Upper lobe of left lung (tissue), 6 donors: ENCODE results near the gene NAGS. TPM values are rescaled to one million over a fixed set of nuclear protein-coding genes. Genes with fewer than 3 reads are reported as not detected.

Experiments used
- ATAC-seq, 2 donors: fragments of 200-7000 bp; cut with Tn5 transposase; one replicate each; pipeline ENCODE4 v1.9.1; 2022; ENCODE audit warnings: mild to moderate bottlenecking in 2 of 2, moderate library complexity in 2 of 2; ENCODE audit not compliant: low FRiP score in 2 of 2
- DNase-seq, 2 donors: peaks; one replicate each; pipeline ENCODE4 v3.0.0-alpha.2; 2019 to 2020
- H3K27ac ChIP-seq, 4 donors: fragments of 200-600 bp; sonication (generic); one replicate each; pipeline ENCODE4 v1.5.1; 2016 to 2019
- H3K27me3 ChIP-seq, 4 donors: fragments of 200-600 bp; sonication (generic); one replicate each; pipeline ENCODE4 v1.5.1; 2017 to 2019
- H3K36me3 ChIP-seq, 4 donors: fragments of 200-600 bp; sonication (generic); one replicate each; pipeline ENCODE4 v1.5.1; 2016 to 2019
- H3K4me1 ChIP-seq, 4 donors: fragments of 200-600 bp; sonication (generic); one replicate each; pipeline ENCODE4 v1.5.1; 2018 to 2019
- H3K4me3 ChIP-seq, 4 donors: fragments of 200-600 bp; sonication (generic); one replicate each; pipeline ENCODE4 v1.5.1; 2017 to 2019; ENCODE audit warnings: mild to moderate bottlenecking in 2 of 4, moderate library complexity in 1 of 4
- H3K9me3 ChIP-seq, 4 donors: fragments of 200-600 bp; sonication (generic); one replicate each; pipeline ENCODE4 v1.5.1; 2018 to 2019
- EP300 ChIP-seq, 4 donors: sonication (generic); formaldehyde crosslinking; IDR thresholded peaks; one replicate each; pipeline ENCODE4 v1.5.1; 2017; ENCODE audit warnings: antibody characterized with exemption in 4 of 4, control low read depth in 2 of 4
- POLR2A ChIP-seq, 4 donors: fragments of 450-650 bp; IDR thresholded peaks; one replicate each; pipeline ENCODE4 v1.5.1; 2016 to 2017; ENCODE audit warnings: antibody characterized with exemption in 4 of 4, mild to moderate bottlenecking in 2 of 4
- POLR2AphosphoS5 ChIP-seq, 2 donors: sonication (generic); formaldehyde crosslinking; IDR thresholded peaks; one replicate each; pipeline ENCODE4 v1.5.1; 2017; ENCODE audit warnings: antibody characterized with exemption in 2 of 2
- WGBS, 2 donors: methylation state at CpG; one replicate each; pipeline ENCODE4 v1.1.5; 2017 to 2018; 5-methylcytosine and 5-hydroxymethylcytosine counted together
- total RNA-seq, 6 donors: library from RNA; depleted of rRNA in 4 of 6; stranded (reverse); fragments of >200 nt in 4 of 6; gene quantifications; one replicate each; pipeline versions ENCODE4 v1.1.0 to v1.2.1, GENCODE V29; 2016 to 2021
- TF ChIP-seq, protein P1 (sequence below), 6 experiments: fragments of 450-650 bp in 4 of 6; fragments of 200-600 bp in 2 of 6; sonication (generic) in 2 of 6; IDR thresholded peaks; one replicate each; pipeline ENCODE4 v1.5.1; 2016 to 2019; ENCODE audit warnings: antibody characterized with exemption in 6 of 6
- donor health status: DM: no; HTN: no; CAD: no; lungs with moderate emphysema.
- donor health status: DM: no; HTN: yes; CAD: no; lungs with severe emphysema.

Gene NAGS
- total RNA-seq, 6 donors from 2014 or later = 4.3 to 12.4 (median 7.0) TPM

DNA sequence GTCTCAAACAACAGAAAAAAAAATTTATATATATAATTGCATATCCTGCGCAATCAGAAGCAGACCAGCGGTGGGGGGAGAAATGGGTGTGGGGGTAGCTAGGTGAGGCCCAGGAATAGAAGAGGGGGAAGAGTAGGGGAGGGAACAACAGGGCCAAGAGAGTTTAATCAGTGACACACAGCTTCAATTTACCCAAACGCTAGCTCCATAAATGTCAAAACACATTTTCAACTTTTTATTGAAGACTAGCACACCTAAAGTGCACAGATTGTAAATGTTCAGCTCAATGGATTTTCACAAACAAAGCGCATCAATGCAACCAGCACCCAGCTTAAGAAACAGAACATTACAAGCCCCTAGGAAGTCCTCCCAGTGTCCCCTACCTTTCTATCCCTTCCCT is 24.8 kb upstream of the NAGS start:
- Histone ChIP-seq H3K36me3 (no peaks in the 10 kb centered on the region), H3K27me3 (peaks cover 0 to 14% (median 6%) of the 10 kb centered on the region in 4 donors), H3K4me1 (peaks cover 10 to 13% (median 12%) of the 10 kb centered on the region in 4 donors), H3K9me3 (no peaks in the 10 kb centered on the region), H3K27ac (no peak overlapping the region), H3K4me3 (no peak overlapping the region)
- 90 to 91% methylated on average over 4 of the region's 4 CpGs for WGBS, 2 donors
- DNase-seq (no peak), ATAC-seq (no peak)
- no peak for TF ChIP-seq POLR2AphosphoS5 (IDR thresholded peaks at IDR 0.05)
- no peak for TF ChIP-seq POLR2A (IDR thresholded peaks at IDR 0.05)
- TF ChIP-seq, protein P1, sequence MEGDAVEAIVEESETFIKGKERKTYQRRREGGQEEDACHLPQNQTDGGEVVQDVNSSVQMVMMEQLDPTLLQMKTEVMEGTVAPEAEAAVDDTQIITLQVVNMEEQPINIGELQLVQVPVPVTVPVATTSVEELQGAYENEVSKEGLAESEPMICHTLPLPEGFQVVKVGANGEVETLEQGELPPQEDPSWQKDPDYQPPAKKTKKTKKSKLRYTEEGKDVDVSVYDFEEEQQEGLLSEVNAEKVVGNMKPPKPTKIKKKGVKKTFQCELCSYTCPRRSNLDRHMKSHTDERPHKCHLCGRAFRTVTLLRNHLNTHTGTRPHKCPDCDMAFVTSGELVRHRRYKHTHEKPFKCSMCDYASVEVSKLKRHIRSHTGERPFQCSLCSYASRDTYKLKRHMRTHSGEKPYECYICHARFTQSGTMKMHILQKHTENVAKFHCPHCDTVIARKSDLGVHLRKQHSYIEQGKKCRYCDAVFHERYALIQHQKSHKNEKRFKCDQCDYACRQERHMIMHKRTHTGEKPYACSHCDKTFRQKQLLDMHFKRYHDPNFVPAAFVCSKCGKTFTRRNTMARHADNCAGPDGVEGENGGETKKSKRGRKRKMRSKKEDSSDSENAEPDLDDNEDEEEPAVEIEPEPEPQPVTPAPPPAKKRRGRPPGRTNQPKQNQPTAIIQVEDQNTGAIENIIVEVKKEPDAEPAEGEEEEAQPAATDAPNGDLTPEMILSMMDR (IDR thresholded peaks at IDR 0.05) = no peak
- no peak for TF ChIP-seq EP300 (IDR thresholded peaks at IDR 0.05)

DNA sequence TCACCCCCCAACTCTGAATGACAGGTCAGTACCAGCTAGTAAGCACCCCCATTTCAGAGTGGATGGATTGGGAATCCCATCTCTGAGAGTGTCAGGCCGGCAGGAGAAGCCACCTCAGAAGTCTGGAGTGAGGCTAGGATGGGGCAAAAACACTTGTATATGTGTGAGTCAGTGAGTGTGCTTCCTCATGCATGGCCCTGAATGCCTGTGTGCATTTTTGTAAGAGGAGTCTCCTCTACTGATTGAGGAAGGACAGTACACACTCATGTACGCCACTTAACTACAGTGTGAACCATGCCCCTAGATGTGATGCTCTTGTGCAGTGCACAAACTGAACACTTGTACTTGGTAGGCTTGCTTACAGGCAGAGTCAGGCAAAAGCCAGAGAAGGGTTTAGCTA is 22.3 kb upstream of the NAGS start:
- WGBS, 2 donors = 74 to 88% methylated on average over 2 of the region's 2 CpGs
- no peak for ATAC-seq

DNA sequence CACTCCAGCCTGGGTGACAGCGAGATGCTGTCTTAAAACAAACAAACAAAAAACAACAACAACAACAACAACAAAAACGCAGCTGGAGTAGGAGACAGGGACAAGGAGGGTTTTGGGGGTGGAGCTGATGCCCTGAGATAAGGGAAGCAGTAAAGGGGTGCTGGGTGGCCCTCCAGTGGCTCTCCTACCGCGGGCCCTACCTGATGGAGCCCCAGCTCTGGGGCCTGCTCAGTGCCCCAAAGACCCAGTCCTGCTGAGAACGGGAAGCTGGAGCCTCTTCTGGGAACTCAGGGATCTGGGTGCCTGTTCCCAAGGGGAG is 21.3 kb upstream of the NAGS start:
- Histone ChIP-seq H3K9me3 (no peaks in the 10 kb centered on the region), H3K4me1 (peaks cover 10 to 13% (median 12%) of the 10 kb centered on the region in 4 donors), H3K27me3 (peaks cover 0 to 14% (median 7%) of the 10 kb centered on the region in 4 donors), H3K36me3 (no peaks in the 10 kb centered on the region), H3K27ac (peak overlapping the region in 1 of 4 donors; percentile 55), H3K4me3 (peak overlapping the region in 3 of 4 donors; percentile 39 to 54 (median 53))
- DNase-seq (no peak), ATAC-seq (no peak)
- WGBS, 2 donors = 18 to 35% methylated on average over 4 to 5 of the region's 5 CpGs
- TF ChIP-seq POLR2A (IDR thresholded peaks at IDR 0.05) = no peak
- TF ChIP-seq, protein P1 (IDR thresholded peaks at IDR 0.05) = no peak
- no peak for TF ChIP-seq POLR2AphosphoS5 (IDR thresholded peaks at IDR 0.05)
- no peak for TF ChIP-seq EP300 (IDR thresholded peaks at IDR 0.05)

More for the DNA sequence above, 22.3 kb upstream of the NAGS start:
- no peaks in the 10 kb centered on the region for H3K36me3 ChIP-seq
- H3K27me3 ChIP-seq = peaks cover 0 to 14% (median 6%) of the 10 kb centered on the region in 4 donors
- no peak overlapping the region for H3K27ac ChIP-seq
- no peak for DNase-seq
- peaks cover 10 to 13% (median 12%) of the 10 kb centered on the region in 4 donors for H3K4me1 ChIP-seq
- H3K9me3 ChIP-seq = no peaks in the 10 kb centered on the region
- H3K4me3 ChIP-seq = no peak overlapping the region
- no peak for TF ChIP-seq POLR2AphosphoS5 (IDR thresholded peaks at IDR 0.05)
- TF ChIP-seq, protein P1 (IDR thresholded peaks at IDR 0.05) = no peak
- TF ChIP-seq POLR2A (IDR thresholded peaks at IDR 0.05) = no peak
- no peak for TF ChIP-seq EP300 (IDR thresholded peaks at IDR 0.05)

DNA sequence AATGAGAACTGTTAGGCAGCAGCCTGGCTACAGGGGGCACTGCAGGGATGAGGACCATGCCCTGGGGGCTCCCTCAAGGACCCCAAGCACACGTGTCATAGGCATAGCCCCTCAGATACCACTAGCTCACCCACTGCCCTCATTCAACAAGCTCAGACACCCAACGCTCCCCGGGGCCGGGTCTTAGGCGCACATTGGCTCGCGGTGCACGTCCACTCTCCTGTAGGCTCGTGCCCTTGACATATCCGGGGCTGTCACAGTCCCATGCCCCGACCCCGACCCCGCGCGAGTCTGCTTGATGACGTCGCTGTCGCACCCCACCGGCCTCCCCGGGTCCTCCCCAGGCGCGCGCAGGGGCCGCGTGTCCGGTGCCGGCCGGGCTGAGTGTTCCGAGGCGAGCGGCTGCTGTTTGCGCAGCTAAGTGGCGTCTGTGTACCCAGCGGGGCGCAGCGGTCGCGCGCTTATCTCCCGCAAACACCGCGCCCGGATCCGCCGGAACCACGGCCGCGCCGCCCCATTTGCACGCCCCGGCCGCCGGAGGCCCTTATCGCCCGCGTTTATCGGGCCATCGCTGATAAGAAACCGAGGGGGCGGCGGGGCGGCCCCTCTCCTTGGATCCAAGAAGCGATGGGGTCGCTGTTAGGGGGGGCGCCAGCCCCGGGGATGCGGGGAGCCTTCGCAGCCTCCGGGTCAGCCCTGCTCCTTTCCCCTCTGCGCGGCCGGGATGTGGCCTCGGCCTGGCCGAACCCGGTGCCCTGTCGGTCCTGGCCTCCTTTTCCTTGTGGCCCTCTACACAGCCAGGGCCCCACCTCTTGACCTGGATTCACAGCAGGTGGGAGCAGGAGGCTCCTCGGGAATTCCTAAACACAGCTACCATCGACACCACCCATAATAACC is 20.7 kb upstream of the NAGS start:
- ATAC-seq = peak; percentile 58 to 72
- Histone ChIP-seq H3K27ac (peak overlapping the region in 3 of 4 donors; percentile 6 to 58 (median 55)), H3K27me3 (peaks cover 0 to 14% (median 7%) of the 10 kb centered on the region in 4 donors), H3K36me3 (no peaks in the 10 kb centered on the region), H3K4me1 (peaks cover 10 to 13% (median 12%) of the 10 kb centered on the region in 4 donors), H3K9me3 (no peaks in the 10 kb centered on the region), H3K4me3 (peak overlapping the region; percentile 5 to 54 (median 46))
- DNase-seq = peak; percentile 37 to 90
- 4 to 6% methylated on average over 14 to 53 of the region's 78 CpGs for WGBS, 2 donors
- TF ChIP-seq, protein P1 (IDR thresholded peaks at IDR 0.05) = peak in 3 of 6 experiments; percentile 26 to 35 (median 27)
- no peak for TF ChIP-seq EP300 (IDR thresholded peaks at IDR 0.05)
- no peak for TF ChIP-seq POLR2AphosphoS5 (IDR thresholded peaks at IDR 0.05)
